Ectodermal cell (in vitro differentiated cells): ENCODE measurements around the gene ESYT1.

Experiments used
- H3K27ac ChIP-seq: 2 replicates; pipeline ENCODE4 v1.7.0; 2013; ENCODE audit warnings: mild to moderate bottlenecking, low read depth, low read length; ENCODE audit not compliant: insufficient read depth, poor library complexity, severe bottlenecking
- H3K27me3 ChIP-seq: 2 replicates; pipeline ENCODE4 v1.7.0; 2013; ENCODE audit warnings: mild to moderate bottlenecking, low read length; ENCODE audit not compliant: insufficient read depth, control insufficient read depth, poor library complexity, severe bottlenecking
- H3K36me3 ChIP-seq: one replicate; pipeline ENCODE4 v1.7.0; 2013; ENCODE audit warnings: low read length; ENCODE audit not compliant: control insufficient read depth, insufficient read depth
- H3K4me1 ChIP-seq: one replicate; pipeline ENCODE4 v1.7.0; 2013; ENCODE audit warnings: low read length; ENCODE audit not compliant: control insufficient read depth, insufficient read depth
- H3K4me3 ChIP-seq: 2 replicates; pipeline ENCODE4 v1.7.0; 2013; ENCODE audit warnings: low read depth, low read length, control low read depth; ENCODE audit not compliant: insufficient read depth
- H3K9me3 ChIP-seq: 2 replicates; pipeline ENCODE4 v1.7.0; 2013; ENCODE audit warnings: mild to moderate bottlenecking, low read length, moderate library complexity; ENCODE audit not compliant: control insufficient read depth
- WGBS, 2 experiments: methylation state at CpG; one replicate each; pipeline ENCODE4 v1.1.7; 2013; ENCODE audit warnings: missing lambda C conversion rate in 2 of 2; 5-methylcytosine and 5-hydroxymethylcytosine counted together

The ESYT1 gene

DNA sequence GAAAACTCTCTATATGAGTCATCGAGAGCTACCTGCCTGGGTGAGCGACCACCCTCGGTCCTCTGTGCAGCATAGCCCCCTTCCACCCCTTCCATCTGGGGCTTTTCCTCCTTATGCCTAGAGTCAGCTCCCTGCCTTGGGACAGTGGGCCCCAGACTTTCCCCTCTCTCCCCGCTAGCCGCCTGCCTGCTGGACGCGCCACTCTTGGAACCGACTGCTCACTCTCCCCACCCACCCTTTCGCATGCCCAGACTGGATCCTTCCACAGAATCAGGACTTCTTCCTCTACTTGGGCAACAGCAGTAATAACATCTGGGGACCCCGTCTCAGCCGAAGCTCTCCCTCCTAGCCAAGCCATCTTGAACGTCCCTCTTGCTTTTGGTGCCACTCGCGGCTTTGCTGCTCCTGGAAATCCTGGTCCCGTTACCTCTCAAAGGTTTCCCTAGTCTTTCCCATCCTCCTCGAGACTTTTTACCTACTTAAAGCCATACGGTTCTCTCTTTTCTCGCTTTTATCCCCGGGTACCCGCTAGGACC, 671 bp downstream of the ESYT1 start:
- H3K27me3 ChIP-seq: no peaks in the 10 kb centered on the region
- peaks cover 20% of the 10 kb centered on the region for H3K4me1 ChIP-seq
- no peaks in the 10 kb centered on the region for H3K9me3 ChIP-seq
- H3K4me3 ChIP-seq: peak overlapping the region; percentile 70
- whole genome bisulfite sequencing, 2 experiments: 0% methylated on average over 20 of the region's 20 CpGs
- peak overlapping the region; percentile 50 for H3K27ac ChIP-seq
- peaks cover 29% of the 10 kb centered on the region for H3K36me3 ChIP-seq

DNA sequence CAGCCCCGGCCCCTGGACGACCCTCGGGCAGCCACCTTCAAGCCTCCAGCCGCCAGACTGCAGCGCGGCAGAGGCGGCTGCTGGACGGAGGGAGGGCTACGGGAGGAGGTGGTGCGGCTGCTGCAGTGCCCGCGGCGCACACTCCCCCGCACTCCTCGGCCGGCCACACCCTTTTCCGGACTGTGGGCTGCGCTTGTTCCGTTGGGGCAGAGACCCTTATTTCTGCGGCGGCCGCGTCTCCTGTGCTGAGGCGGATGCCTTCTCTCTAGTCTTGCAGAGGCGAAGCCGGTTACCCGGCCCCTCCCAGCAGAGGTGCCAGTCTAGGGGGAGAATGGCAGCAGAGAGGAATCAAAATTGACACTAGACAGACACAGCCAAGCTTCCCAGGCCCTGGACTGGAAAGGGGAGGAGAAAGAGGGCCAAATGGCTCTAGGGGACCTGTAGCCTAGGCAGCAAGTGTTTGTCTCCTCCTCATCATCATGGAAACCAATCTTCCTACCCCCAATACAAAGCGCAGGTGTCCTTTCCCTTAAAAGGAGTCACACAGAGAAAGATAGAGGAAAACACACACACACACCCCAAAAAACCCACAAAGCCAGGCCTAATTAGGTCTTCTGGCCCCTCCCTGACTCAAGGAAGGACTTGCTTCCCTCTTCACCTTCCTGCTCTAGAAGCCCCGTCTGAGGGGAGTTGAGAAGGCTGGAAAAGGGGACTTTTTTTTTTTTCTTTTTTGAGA, 1.3 kb downstream of the ESYT1 start:
- Histone ChIP-seq H3K4me3 (peak overlapping the region; percentile 70), H3K9me3 (no peaks in the 10 kb centered on the region), H3K4me1 (peaks cover 20% of the 10 kb centered on the region), H3K36me3 (peaks cover 36% of the 10 kb centered on the region), H3K27me3 (no peaks in the 10 kb centered on the region), H3K27ac (no peak overlapping the region)
- WGBS, 2 experiments: 5% methylated on average over 29 of the region's 29 CpGs

GRCh38 chr12:56129942-56130495, 2.0 kb downstream of the ESYT1 start:
- Histone ChIP-seq H3K36me3 (peaks cover 37% of the 10 kb centered on the region), H3K4me3 (no peak overlapping the region), H3K9me3 (no peaks in the 10 kb centered on the region), H3K4me1 (peaks cover 20% of the 10 kb centered on the region), H3K27ac (no peak overlapping the region), H3K27me3 (no peaks in the 10 kb centered on the region)
- WGBS, 2 experiments: 83 to 84% methylated on average over 22 of the region's 22 CpGs

DNA sequence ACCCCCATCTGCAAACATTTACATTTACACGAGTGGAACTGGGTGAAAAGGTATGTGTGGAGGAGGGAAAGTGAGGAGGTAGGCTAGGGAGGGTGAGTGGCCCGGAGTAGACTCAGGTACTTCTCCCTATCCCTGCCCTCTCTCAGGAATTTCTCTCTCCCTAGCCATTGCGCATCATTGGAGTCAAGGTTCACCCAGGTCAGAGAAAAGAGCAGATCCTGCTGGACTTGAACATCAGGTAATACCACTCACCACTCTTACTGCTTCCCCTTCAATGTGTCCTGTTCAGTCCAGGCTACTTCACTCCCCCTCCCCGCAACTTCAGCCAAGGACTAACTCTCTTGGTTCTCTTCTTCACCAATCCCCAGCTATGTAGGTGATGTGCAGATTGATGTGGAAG, 2.8 kb downstream of the ESYT1 start:
- H3K36me3 ChIP-seq: peaks cover 37% of the 10 kb centered on the region
- H3K9me3 ChIP-seq: no peaks in the 10 kb centered on the region
- no peak overlapping the region for H3K27ac ChIP-seq
- WGBS, 2 experiments: 89 to 93% methylated on average over 3 to 4 of the region's 4 CpGs
- no peaks in the 10 kb centered on the region for H3K27me3 ChIP-seq
- H3K4me1 ChIP-seq: peaks cover 20% of the 10 kb centered on the region
- no peak overlapping the region for H3K4me3 ChIP-seq

GRCh38 chr12:56134897-56135296, 6.8 kb downstream of the ESYT1 start:
- Histone ChIP-seq H3K4me3 (no peak overlapping the region), H3K27ac (no peak overlapping the region), H3K4me1 (peaks cover 3% of the 10 kb centered on the region), H3K27me3 (no peaks in the 10 kb centered on the region), H3K9me3 (no peaks in the 10 kb centered on the region), H3K36me3 (peaks cover 69% of the 10 kb centered on the region)
- WGBS, 2 experiments: 91 to 99% methylated on average over 5 to 6 of the region's 6 CpGs

DNA sequence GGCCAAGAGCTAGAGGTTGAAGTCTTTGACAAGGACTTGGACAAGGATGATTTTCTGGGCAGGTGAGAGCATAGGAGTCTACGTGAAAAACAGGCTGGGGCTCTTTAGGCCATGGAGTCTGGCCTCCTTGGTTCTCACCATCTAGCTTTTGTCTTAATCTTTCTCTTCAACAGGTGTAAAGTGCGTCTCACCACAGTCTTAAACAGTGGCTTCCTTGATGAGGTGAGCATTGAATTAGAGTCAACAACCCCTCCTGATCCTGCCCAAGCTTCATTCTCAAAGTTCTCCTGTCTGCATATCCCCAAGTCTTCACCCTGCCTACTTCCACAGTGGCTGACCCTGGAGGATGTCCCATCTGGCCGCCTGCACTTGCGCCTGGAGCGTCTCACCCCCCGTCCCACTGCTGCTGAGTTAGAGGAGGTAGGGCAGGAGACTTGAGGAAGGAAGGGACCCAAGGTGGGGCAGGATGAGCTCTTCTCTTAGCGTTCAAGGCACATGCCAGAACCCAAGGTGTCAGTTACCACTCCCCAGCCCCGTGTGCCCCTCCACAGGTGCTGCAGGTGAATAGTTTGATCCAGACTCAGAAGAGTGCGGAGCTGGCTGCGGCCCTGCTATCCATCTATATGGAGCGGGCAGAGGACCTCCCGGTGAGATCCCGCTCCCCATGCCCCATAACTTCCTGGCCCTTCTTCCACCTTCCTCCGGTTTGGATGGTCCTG, 9.9 kb downstream of the ESYT1 start:
- WGBS, 2 experiments: 95 to 98% methylated on average over 14 of the region's 14 CpGs
- H3K27ac ChIP-seq: no peak overlapping the region
- no peaks in the 10 kb centered on the region for H3K27me3 ChIP-seq
- H3K4me3 ChIP-seq: no peak overlapping the region
- no peaks in the 10 kb centered on the region for H3K4me1 ChIP-seq
- peaks cover 64% of the 10 kb centered on the region for H3K36me3 ChIP-seq
- H3K9me3 ChIP-seq: no peaks in the 10 kb centered on the region

- no peak overlapping the region for H3K4me3 ChIP-seq
- H3K27me3 ChIP-seq: no peaks in the 10 kb centered on the region
- H3K36me3 ChIP-seq: peaks cover 63% of the 10 kb centered on the region
- no peaks in the 10 kb centered on the region for H3K9me3 ChIP-seq
- no peak overlapping the region for H3K27ac ChIP-seq
- 91 to 95% methylated on average over 19 of the region's 19 CpGs for WGBS, 2 experiments
- no peaks in the 10 kb centered on the region for H3K4me1 ChIP-seq
Observed at GRCh38 chr12:56141946-56142784, 14.1 kb downstream of the ESYT1 start.

DNA sequence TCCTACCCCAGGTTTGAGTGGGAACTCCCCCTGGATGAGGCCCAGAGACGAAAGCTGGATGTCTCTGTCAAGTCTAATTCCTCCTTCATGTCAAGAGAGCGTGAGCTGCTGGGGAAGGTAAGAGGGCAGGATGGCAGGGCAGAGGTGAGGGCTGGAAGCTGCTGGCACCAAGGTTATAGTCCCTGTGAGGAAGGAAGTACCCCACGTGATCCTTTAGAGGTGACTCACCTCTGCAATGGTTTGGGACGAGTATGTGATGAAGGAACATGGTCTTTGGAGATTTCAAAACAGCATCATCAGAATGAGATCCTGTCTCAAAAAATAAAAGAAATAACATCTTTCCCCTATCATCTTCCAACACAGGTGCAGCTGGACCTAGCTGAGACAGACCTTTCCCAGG, 15.2 kb downstream of the ESYT1 start:
- no peak overlapping the region for H3K4me3 ChIP-seq
- peaks cover 53% of the 10 kb centered on the region for H3K36me3 ChIP-seq
- no peaks in the 10 kb centered on the region for H3K4me1 ChIP-seq
- no peaks in the 10 kb centered on the region for H3K9me3 ChIP-seq
- 97 to 100% methylated on average over 4 of the region's 4 CpGs for WGBS, 2 experiments
- no peaks in the 10 kb centered on the region for H3K27me3 ChIP-seq
- no peak overlapping the region for H3K27ac ChIP-seq

- Histone ChIP-seq H3K27me3 (no peaks in the 10 kb centered on the region), H3K27ac (no peak overlapping the region), H3K36me3 (peaks cover 47% of the 10 kb centered on the region), H3K9me3 (no peaks in the 10 kb centered on the region), H3K4me3 (no peak overlapping the region), H3K4me1 (no peaks in the 10 kb centered on the region)
- 93 to 95% methylated on average over 8 of the region's 8 CpGs for WGBS, 2 experiments
Observed at GRCh38 chr12:56143870-56144269, 15.8 kb downstream of the ESYT1 start.
